Measurements from ENCODE around the gene FAM50B. TPM values are rescaled to one million over a fixed set of nuclear protein-coding genes. Genes with fewer than 3 reads are reported as not detected.

FAM50B gene
- total RNA-seq, 1 donor from 2014 or later: 0.70 TPM

GRCh38 chr6:3891883-3892282, 42.7 kb downstream of the FAM50B start:
- Mint-ChIP-seq H3K36me3 (ENCODE audit: unreplicated experiment) (no peaks in the 10 kb centered on the region), H3K4me1 (ENCODE audit: unreplicated experiment) (peaks cover 18% of the 10 kb centered on the region), H3K9me3 (ENCODE audit: unreplicated experiment) (no peaks in the 10 kb centered on the region), H3K27me3 (ENCODE audit: unreplicated experiment) (no peaks in the 10 kb centered on the region), H3K27ac (ENCODE audit: unreplicated experiment) (no peak overlapping the region), H3K4me3 (ENCODE audit: unreplicated experiment) (no peak overlapping the region)
- no peak for TF ChIP-seq CTCF (IDR thresholded peaks at IDR 0.05)
- no peak for DNase-seq (ENCODE audit: extremely low spot score, unreplicated experiment)

GRCh38 chr6:3892603-3893002, 43.4 kb downstream of the FAM50B start:
- H3K27me3 Mint-ChIP-seq (ENCODE audit: unreplicated experiment): no peaks in the 10 kb centered on the region
- no peak for TF ChIP-seq CTCF (IDR thresholded peaks at IDR 0.05)
- no peak overlapping the region for H3K27ac Mint-ChIP-seq (ENCODE audit: unreplicated experiment)
- H3K4me3 Mint-ChIP-seq (ENCODE audit: unreplicated experiment): no peak overlapping the region
- H3K36me3 Mint-ChIP-seq (ENCODE audit: unreplicated experiment): no peaks in the 10 kb centered on the region
- no peak for DNase-seq (ENCODE audit: extremely low spot score, unreplicated experiment)
- no peaks in the 10 kb centered on the region for H3K9me3 Mint-ChIP-seq (ENCODE audit: unreplicated experiment)
- peaks cover 11% of the 10 kb centered on the region for H3K4me1 Mint-ChIP-seq (ENCODE audit: unreplicated experiment)

- H3K36me3 Mint-ChIP-seq (ENCODE audit: unreplicated experiment): no peaks in the 10 kb centered on the region
- no peak for TF ChIP-seq CTCF (IDR thresholded peaks at IDR 0.05)
- H3K9me3 Mint-ChIP-seq (ENCODE audit: unreplicated experiment): no peaks in the 10 kb centered on the region
- H3K4me1 Mint-ChIP-seq (ENCODE audit: unreplicated experiment): peaks cover 11% of the 10 kb centered on the region
- no peak for DNase-seq (ENCODE audit: extremely low spot score, unreplicated experiment)
- H3K27ac Mint-ChIP-seq (ENCODE audit: unreplicated experiment): no peak overlapping the region
- H3K4me3 Mint-ChIP-seq (ENCODE audit: unreplicated experiment): no peak overlapping the region
- no peaks in the 10 kb centered on the region for H3K27me3 Mint-ChIP-seq (ENCODE audit: unreplicated experiment)
Measured at GRCh38 chr6:3893487-3893886, 44.3 kb downstream of the FAM50B start.

GRCh38 chr6:3893917-3894316, 44.7 kb downstream of the FAM50B start:
- Mint-ChIP-seq H3K4me1 (ENCODE audit: unreplicated experiment) (peaks cover 11% of the 10 kb centered on the region), H3K9me3 (ENCODE audit: unreplicated experiment) (no peaks in the 10 kb centered on the region), H3K27me3 (ENCODE audit: unreplicated experiment) (no peaks in the 10 kb centered on the region), H3K27ac (ENCODE audit: unreplicated experiment) (no peak overlapping the region), H3K4me3 (ENCODE audit: unreplicated experiment) (no peak overlapping the region), H3K36me3 (ENCODE audit: unreplicated experiment) (no peaks in the 10 kb centered on the region)
- TF ChIP-seq CTCF (IDR thresholded peaks at IDR 0.05): no peak
- DNase-seq (ENCODE audit: extremely low spot score, unreplicated experiment): no peak

- no peak for DNase-seq (ENCODE audit: extremely low spot score, unreplicated experiment)
- peaks cover 11% of the 10 kb centered on the region for H3K4me1 Mint-ChIP-seq (ENCODE audit: unreplicated experiment)
- no peaks in the 10 kb centered on the region for H3K27me3 Mint-ChIP-seq (ENCODE audit: unreplicated experiment)
- H3K4me3 Mint-ChIP-seq (ENCODE audit: unreplicated experiment): no peak overlapping the region
- H3K27ac Mint-ChIP-seq (ENCODE audit: unreplicated experiment): no peak overlapping the region
- H3K9me3 Mint-ChIP-seq (ENCODE audit: unreplicated experiment): no peaks in the 10 kb centered on the region
- TF ChIP-seq CTCF (IDR thresholded peaks at IDR 0.05): no peak
- no peaks in the 10 kb centered on the region for H3K36me3 Mint-ChIP-seq (ENCODE audit: unreplicated experiment)
Measured at GRCh38 chr6:3894590-3895311, 45.6 kb downstream of the FAM50B start.

Measured in osteocyte (in vitro differentiated cells).